OCI-LY7 (cell line): ENCODE data around the gene LRRC56.

ENCODE experiments used
- CTCF ChIP-seq: fragments of 200-600 bp; sonication (generic); conservative IDR thresholded peaks from 2 replicates; pipeline ENCODE4 v1.5.1; 2014; ENCODE audit warnings: mild to moderate bottlenecking, antibody characterized with exemption, low read length, moderate library complexity, mixed read lengths
- EZH2phosphoT487 ChIP-seq: fragments of 200-600 bp; sonication (generic); IDR thresholded peaks from 2 replicates; pipeline ENCODE4 v1.6.1; 2018; ENCODE audit warnings: low read depth, borderline replicate concordance, mild to moderate bottlenecking, mixed run types, antibody characterized with exemption, low read length, moderate library complexity, mixed read lengths

GRCh38 chr11:556662-557256 is 19.4 kb downstream of the LRRC56 start:
- TF ChIP-seq CTCF (no peak), EZH2phosphoT487 (no peak)
